ENCODE data around the gene CACNA2D2.

CACNA2D2 gene

DNA sequence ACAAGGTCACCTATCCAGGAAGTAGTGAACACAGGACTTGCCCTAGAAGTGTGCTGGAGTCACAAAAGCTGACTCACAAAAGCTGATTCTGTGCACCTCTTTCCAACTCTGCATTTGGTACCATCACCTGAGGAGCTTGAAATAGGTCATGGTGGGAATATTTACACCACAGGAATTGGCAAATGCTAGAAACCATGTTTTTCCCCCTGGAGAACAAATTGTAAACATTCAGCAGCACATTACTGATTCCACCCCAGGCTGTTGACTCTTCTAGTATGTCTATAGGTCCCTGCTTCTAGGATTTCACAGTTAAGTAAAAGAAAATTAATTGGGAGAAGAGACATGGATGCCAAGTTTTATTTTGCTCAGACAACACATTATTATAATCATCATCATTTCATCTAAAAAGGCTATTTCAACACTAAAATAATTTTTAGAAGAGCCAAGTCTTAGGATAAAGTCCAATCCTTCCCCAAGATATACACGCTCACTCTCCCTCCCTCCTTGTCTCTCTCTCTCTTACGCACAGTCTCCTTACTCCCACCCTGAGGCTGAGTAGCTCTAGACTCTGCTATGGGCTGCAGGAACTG lies 24.7 kb downstream of the CACNA2D2 start:
- Histone ChIP-seq H4K20me1 (ENCODE audit: low read depth, low read length) (no peaks in the 10 kb centered on the region), H2AFZ (ENCODE audit: low read depth, low read length, severe bottlenecking) (no peak overlapping the region), H3K36me3 (ENCODE audit: low read length) (no peaks in the 10 kb centered on the region), H3K4me2 (ENCODE audit: low read depth, low read length, poor library complexity, severe bottlenecking) (no peak overlapping the region), H3K4me3 (ENCODE audit: insufficient read depth, low read length, poor library complexity, severe bottlenecking) (no peak overlapping the region), H3K27me3 (ENCODE audit: low read length) (no peaks in the 10 kb centered on the region), H3K9ac (ENCODE audit: low read length) (no peak overlapping the region), H3F3A (ENCODE audit: insufficient read depth) (no peaks in the 10 kb centered on the region), H3K9me3 (ENCODE audit: insufficient read depth, low read length) (no peaks in the 10 kb centered on the region), H3K79me2 (ENCODE audit: insufficient read depth, low read length) (no peaks in the 10 kb centered on the region), H3K27ac (ENCODE audit: low read depth, low read length) (no peak overlapping the region), H3K9me2 (replicated peaks; ENCODE audit: insufficient read depth, low read length) (no peaks in the 10 kb centered on the region)
- TF ChIP-seq CTCF (IDR thresholded peaks at IDR 0.05; ENCODE audit: insufficient read depth, low read length, poor library complexity, severe bottlenecking) (no peak), EZH2phosphoT487 (conservative IDR thresholded peaks at IDR 0.05; ENCODE audit: low read length) (no peak)

DNA sequence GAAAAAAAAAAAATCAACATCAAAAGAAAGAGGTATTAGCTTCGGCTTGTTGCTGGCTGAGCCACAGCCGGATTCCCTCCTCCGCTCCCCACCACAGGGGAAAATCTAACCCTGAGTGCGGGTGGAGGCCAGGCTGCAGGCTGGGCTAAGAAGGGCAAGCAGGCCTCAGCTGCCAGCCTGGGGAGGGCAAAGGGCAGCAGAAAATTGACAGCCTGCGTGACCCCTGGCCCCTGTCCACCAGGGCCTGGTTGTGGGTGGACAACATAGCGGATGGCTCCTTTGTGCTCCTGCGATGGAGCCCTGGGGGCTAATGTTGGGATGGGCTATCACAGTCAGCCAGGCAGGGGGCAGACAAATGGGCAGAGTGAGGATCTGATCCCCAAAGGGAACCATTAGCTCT lies 25.4 kb downstream of the CACNA2D2 start:
- H3K27ac ChIP-seq (ENCODE audit: low read depth, low read length), result no peak overlapping the region

GRCh38 chr3:50475348-50475747 lies 28.1 kb downstream of the CACNA2D2 start:
- Histone ChIP-seq H4K20me1 (ENCODE audit: low read depth, low read length) (no peaks in the 10 kb centered on the region), H3K9me3 (ENCODE audit: insufficient read depth, low read length) (no peaks in the 10 kb centered on the region), H3K4me3 (ENCODE audit: insufficient read depth, low read length, poor library complexity, severe bottlenecking) (no peak overlapping the region), H3K27ac (ENCODE audit: low read depth, low read length) (no peak overlapping the region), H3K9ac (ENCODE audit: low read length) (no peak overlapping the region), H3K27me3 (ENCODE audit: low read length) (no peaks in the 10 kb centered on the region), H3K9me2 (replicated peaks; ENCODE audit: insufficient read depth, low read length) (no peaks in the 10 kb centered on the region), H3F3A (ENCODE audit: insufficient read depth) (no peaks in the 10 kb centered on the region), H3K36me3 (ENCODE audit: low read length) (no peaks in the 10 kb centered on the region), H3K4me2 (ENCODE audit: low read depth, low read length, poor library complexity, severe bottlenecking) (no peak overlapping the region), H2AFZ (ENCODE audit: low read depth, low read length, severe bottlenecking) (no peak overlapping the region), H3K79me2 (ENCODE audit: insufficient read depth, low read length) (no peaks in the 10 kb centered on the region)
- TF ChIP-seq EZH2phosphoT487 (conservative IDR thresholded peaks at IDR 0.05; ENCODE audit: low read length), result no peak
- no peak for TF ChIP-seq CTCF (IDR thresholded peaks at IDR 0.05; ENCODE audit: insufficient read depth, low read length, poor library complexity, severe bottlenecking)

More for the DNA sequence above, 25.4 kb downstream of the CACNA2D2 start:
- Histone ChIP-seq H3K9ac (ENCODE audit: low read length) (no peak overlapping the region), H3K9me3 (ENCODE audit: insufficient read depth, low read length) (no peaks in the 10 kb centered on the region), H3K4me2 (ENCODE audit: low read depth, low read length, poor library complexity, severe bottlenecking) (no peak overlapping the region), H3K4me3 (ENCODE audit: insufficient read depth, low read length, poor library complexity, severe bottlenecking) (no peak overlapping the region), H3K36me3 (ENCODE audit: low read length) (no peaks in the 10 kb centered on the region), H3F3A (ENCODE audit: insufficient read depth) (no peaks in the 10 kb centered on the region), H3K27me3 (ENCODE audit: low read length) (no peaks in the 10 kb centered on the region), H3K79me2 (ENCODE audit: insufficient read depth, low read length) (no peaks in the 10 kb centered on the region), H3K9me2 (replicated peaks; ENCODE audit: insufficient read depth, low read length) (no peaks in the 10 kb centered on the region), H4K20me1 (ENCODE audit: low read depth, low read length) (no peaks in the 10 kb centered on the region), H2AFZ (ENCODE audit: low read depth, low read length, severe bottlenecking) (no peak overlapping the region)
- TF ChIP-seq CTCF (IDR thresholded peaks at IDR 0.05; ENCODE audit: insufficient read depth, low read length, poor library complexity, severe bottlenecking), result no peak
- no peak for TF ChIP-seq EZH2phosphoT487 (conservative IDR thresholded peaks at IDR 0.05; ENCODE audit: low read length)

Data from SU-DHL-6 (cell line).